Measurements from ENCODE around the gene SPNS3.

The SPNS3 gene

DNA sequence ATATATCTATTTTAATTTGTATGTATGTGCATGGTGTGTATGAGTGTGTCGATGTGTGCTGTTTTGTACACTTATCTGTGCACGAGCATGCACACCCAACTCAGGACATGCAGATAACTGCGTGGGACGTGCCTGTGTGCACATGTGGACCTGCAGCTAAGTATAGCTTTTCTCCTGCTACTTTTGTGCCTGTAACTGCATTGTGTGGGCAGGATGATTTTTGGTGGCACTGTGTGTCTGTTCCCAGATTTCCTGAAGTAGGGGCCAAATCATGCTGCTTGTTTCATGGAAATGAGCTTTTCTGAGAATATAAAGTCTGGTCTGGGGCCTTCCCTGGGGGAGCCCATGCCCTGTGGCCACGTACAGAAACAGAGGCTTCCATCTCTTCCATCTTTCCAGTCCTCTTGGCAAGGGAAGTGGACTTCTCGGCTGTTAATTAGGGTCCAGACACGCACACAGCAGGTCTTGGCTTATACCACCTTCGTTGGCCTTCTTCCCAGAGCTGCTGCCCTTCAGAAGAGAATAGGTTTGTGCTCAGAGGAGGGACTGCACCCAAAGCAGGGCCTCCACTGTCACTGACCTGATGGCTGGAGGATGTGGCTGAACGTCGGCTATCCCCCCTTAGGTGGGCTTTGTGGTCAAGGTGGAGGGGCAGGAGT, 30.2 kb downstream of the SPNS3 start:
- no peak overlapping the region for H3K4me3 ChIP-seq (ENCODE audit: low read length)
- TF ChIP-seq, protein P1, sequence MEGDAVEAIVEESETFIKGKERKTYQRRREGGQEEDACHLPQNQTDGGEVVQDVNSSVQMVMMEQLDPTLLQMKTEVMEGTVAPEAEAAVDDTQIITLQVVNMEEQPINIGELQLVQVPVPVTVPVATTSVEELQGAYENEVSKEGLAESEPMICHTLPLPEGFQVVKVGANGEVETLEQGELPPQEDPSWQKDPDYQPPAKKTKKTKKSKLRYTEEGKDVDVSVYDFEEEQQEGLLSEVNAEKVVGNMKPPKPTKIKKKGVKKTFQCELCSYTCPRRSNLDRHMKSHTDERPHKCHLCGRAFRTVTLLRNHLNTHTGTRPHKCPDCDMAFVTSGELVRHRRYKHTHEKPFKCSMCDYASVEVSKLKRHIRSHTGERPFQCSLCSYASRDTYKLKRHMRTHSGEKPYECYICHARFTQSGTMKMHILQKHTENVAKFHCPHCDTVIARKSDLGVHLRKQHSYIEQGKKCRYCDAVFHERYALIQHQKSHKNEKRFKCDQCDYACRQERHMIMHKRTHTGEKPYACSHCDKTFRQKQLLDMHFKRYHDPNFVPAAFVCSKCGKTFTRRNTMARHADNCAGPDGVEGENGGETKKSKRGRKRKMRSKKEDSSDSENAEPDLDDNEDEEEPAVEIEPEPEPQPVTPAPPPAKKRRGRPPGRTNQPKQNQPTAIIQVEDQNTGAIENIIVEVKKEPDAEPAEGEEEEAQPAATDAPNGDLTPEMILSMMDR (IDR thresholded peaks at IDR 0.05; ENCODE audit: insufficient read depth, low read depth, low read length, missing control alignments), result no peak
- no peak for DNase-seq (ENCODE audit: low read depth)

DNA sequence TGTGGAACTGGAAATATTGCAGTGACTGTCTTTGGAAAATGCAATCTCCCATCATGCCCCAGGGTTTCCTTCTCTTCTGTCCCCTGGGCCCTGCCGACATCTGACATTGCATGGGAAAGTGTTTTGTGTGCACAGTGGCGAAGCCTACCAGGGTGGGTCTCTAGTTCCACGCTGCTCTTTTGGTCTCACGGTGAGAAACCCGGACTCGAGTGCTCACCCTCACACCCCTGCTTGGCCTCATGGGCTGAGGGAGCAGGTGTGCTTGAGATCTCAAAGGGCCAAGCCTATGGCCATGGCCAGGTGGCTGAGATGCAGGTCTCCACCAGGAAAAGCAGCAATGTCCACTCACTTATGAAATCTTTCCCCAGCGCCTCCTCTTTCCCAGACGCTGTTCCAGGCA, 32.0 kb downstream of the SPNS3 start:
- DNase-seq (ENCODE audit: low read depth), result peak; percentile 44
- TF ChIP-seq, protein P1 (IDR thresholded peaks at IDR 0.05; ENCODE audit: insufficient read depth, low read depth, low read length, missing control alignments), result no peak
- no peak overlapping the region for H3K4me3 ChIP-seq (ENCODE audit: low read length)

DNA sequence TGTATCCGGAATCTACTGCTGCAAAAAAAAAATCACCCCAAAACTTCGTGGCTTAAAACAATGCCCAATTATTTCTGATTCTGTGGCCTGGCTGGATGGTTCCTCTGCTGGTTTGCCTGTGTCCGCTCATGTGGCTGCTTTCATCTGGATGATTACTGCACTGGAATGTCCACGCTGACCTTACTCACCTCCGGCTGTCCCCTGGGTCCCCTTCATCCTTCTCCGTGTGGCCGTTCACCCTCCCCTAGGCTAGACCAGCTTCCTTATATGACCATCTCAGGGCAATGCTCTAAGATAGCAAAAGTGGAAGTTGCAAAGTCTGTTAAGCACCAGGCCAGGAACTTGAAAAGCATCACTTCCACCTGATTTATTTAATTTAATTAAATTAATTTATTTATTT, 33.5 kb downstream of the SPNS3 start:
- H3K4me3 ChIP-seq (ENCODE audit: low read length), result no peak overlapping the region
- no peak for DNase-seq (ENCODE audit: low read depth)
- TF ChIP-seq, protein P1 (IDR thresholded peaks at IDR 0.05; ENCODE audit: insufficient read depth, low read depth, low read length, missing control alignments), result no peak

DNA sequence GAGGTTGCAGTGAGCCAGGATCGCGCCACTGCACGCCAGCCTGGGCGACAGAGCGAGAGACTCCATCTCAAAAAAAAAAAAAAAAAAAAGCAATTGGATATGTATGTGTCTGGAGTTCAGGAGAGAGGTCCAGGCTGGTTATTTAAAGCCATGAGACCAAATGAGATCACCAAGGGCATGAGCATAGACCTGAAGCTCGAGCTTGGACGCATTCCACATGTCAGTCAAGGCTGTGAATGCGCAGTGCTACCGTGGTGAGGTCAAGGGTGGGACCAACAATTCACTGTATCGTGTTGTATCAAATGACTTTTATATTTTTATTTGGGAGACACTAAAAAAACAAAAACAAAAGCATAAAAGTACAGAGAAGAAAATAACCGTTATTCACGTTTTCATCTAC, 35.8 kb downstream of the SPNS3 start:
- TF ChIP-seq, protein P1 (IDR thresholded peaks at IDR 0.05; ENCODE audit: insufficient read depth, low read depth, low read length, missing control alignments), result no peak
- no peak overlapping the region for H3K4me3 ChIP-seq (ENCODE audit: low read length)
- no peak for DNase-seq (ENCODE audit: low read depth)

DNA sequence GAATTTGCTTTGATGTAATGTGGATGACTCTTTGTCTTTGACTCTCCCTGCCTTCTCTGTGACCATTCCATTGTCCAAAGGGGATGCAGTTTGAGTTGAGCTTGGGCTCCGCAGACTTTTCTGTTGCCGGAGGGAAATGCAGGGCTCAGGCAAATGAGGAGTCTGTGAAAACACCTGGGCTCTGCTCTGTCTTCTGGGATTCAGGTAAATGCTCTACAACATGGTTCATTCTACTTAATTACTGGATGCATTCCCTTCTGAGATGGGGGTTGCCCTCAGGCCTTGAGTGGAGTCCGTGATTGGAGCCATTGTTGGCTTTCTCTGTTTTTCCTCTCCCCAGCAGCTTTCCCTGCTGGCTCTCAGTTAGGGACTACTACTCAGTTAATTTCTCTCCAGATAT, 38.5 kb downstream of the SPNS3 start:
- no peak overlapping the region for H3K4me3 ChIP-seq (ENCODE audit: low read length)
- TF ChIP-seq, protein P1 (IDR thresholded peaks at IDR 0.05; ENCODE audit: insufficient read depth, low read depth, low read length, missing control alignments), result no peak
- DNase-seq (ENCODE audit: low read depth), result no peak

DNA sequence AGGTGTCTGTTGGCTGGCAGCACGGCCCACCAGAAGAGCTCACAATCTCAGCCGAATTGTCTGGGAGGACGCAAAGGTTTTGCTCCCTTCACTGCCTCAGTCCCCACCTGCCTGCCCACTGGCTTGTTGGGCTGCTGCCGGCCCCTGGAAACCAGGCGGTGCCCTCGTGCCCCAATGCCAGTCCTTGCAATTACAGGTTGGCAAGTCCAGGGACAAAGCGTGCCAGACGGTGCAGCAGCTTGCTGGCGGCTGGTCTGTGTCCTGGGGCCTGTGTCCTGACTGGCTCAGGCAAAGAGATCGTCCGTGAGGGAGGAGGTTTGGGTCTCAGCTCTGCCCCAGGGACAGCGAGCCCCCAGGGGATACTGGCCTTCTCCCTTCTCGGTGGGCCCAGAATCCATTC, 40.4 kb downstream of the SPNS3 start:
- TF ChIP-seq, protein P1 (IDR thresholded peaks at IDR 0.05; ENCODE audit: insufficient read depth, low read depth, low read length, missing control alignments), result no peak
- DNase-seq (ENCODE audit: low read depth), result no peak
- H3K4me3 ChIP-seq (ENCODE audit: low read length), result no peak overlapping the region

DNA sequence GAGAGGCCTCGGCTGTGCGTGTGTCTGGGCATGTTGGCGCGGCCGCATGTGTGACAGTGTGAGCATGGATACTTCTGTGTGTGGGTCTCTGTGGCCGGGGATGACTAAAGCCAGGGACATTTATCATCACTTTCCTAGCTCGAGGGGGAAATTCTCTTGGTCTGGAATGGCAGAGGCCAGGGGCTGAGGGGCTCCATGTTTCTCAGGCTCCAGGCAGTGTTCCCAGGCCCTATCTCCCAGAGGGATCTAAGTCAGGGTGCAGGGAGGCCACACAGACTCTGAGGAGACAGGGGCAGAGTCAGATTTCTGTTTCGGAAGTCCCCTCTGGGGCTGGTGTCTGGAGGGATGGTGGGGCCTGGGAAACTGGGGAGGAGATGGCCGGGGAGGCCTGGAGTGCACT, 41.3 kb downstream of the SPNS3 start:
- no peak for DNase-seq (ENCODE audit: low read depth)
- no peak overlapping the region for H3K4me3 ChIP-seq (ENCODE audit: low read length)
- TF ChIP-seq, protein P1 (IDR thresholded peaks at IDR 0.05; ENCODE audit: insufficient read depth, low read depth, low read length, missing control alignments), result no peak

All from epithelial cell of esophagus (primary cell).